Epidermal melanocyte (primary cell): Measurements from ENCODE around the gene ANGEL1.

Source experiments
- DNase-seq: peaks from one replicate; pipeline ENCODE4 v3.0.0; 2011; ENCODE audit warnings: low spot score; ENCODE audit not compliant: insufficient read length

The ANGEL1 gene

DNA sequence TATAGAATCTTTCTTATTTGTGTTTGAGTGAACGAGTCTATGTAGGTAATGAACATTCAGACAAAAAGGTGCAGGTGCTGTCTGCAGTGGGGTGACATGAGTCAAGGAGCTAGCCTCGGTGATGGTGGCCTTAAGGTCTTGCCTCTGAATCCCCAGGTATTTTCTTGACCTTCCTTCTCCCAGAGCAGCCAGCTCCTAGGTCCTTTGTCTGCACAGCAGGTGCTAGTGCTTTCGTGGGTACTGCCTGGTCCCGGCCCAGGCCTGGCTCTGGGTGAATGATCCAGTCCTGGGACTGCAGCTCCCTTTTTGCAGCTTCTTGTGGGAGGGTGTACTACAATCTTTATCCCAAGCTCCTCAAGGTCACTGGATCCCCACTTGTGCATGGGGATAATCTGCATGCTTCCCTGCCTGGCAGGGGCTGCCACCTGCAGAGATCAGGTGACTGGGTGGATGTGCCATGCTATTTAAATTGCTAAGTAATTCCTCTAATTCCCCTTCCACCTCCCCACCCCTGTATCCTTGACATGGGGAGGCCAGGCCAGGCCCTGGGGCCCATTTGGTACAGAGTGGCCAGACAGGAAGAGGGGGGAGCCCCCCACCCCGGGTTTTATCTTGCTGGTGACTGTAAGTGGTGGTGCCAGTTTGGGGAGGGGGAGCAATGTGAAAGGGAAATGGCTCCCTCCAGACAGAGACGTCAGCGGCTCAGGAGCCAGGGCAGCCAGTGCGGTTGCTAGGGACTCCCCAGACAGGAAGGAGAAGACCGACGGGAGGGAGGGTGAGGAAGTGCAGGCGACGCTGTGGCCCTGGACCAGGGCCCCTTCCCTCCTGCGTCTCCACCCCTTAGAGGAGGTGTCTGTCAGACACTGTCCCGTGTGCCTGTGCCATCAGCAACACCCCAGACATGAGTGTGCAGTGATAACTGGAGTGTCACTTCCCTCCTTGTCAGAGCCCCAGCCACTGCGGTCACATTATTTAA lies 44.7 kb downstream of the ANGEL1 start:
- no peak for DNase-seq

DNA sequence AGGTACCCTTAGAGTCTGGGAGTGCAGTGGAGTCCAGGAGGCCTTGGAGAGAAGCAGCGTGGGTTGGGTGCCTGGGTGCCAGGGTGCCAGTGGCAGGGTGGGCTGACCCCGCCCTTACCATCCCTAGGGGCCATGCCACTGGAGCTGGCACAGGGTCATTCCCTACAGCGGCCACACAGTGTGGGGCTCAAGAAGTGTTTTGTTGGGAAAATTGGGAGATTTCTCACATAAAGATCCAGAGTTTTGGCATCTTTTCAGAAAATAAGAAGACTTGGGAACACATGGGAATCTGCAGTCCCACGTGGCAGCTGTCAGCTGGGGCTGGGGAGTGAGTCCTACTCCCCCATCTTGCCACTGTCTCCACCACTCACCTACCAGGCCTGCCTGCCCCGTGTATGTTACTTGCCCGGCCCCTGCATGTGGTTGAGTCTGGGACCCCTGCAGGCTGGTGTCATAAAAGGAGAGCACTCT lies 47.2 kb downstream of the ANGEL1 start:
- DNase-seq: no peak

DNA sequence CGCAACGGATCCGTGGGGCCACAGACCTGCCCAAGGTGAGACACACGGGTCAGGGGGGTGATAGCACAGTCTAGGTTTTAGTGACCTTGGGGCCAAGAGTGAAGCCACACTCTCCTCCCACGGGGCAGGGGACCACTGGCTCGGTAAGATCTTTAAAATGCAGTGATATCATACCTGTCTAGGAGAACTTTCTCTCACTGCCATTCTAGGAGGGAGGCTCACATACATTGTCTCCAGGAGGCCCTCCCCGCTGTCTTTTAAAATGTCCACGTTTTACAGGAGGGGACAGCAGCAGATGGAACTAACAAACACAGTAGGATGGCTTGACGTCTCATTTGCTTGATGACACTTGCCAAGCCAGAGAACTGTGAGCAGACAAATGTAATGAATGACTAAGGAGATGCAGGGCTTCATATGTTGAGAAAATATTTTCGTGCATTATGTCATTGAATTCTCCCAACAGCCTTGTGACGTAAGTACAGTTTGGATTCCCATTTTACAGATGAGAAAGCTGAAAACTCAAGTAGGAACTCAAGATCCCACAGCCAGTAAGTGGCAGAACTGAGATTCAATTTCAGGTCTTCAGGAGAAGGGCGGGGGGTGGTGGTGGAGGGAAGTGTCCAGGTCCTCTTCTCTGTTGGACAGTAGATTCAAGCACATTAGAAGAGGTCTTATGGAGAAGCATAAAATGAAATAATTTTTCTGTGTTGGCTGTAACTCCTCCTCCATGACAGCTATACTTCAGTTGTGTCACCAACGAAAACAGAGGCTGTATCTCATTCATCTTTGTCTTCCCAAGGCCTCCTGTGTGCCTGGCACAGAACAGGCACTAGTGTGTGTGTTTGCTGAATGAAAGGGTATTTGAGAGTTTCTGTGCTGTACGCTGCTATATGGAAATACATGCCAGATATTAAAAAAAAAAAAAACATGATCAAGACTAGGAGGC lies 49.3 kb downstream of the ANGEL1 start:
- no peak for DNase-seq

DNA sequence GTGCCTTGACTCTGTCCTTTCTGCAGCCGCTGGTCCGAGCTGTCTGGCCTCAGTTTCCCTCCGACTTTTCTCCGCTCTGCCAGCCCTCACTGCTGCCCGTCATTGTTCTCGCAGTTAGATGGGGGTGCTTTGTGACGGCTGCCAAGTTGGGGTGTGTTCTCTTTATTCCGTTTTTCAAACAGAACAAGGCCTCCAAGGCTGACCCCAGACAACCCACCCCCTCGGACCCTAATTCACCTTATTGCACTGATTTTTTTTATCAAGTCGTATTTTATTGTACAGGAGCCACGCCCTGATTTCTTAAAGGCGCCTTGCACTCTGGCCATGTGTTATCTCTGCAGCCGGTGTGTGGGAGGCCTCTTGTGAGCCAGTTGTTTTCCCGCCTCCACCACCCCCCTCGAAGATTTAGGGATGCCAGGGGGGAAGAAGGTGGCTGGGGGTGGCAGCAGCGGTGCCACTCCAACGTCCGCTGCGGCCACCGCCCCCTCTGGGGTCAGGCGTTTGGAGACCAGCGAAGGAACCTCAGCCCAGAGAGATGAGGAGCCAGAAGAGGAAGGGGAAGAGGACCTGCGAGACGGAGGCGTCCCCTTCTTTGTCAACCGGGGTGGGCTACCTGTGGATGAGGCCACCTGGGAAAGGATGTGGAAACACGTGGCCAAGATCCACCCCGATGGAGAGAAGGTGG lies 50.1 kb downstream of the ANGEL1 start:
- no peak for DNase-seq

DNA sequence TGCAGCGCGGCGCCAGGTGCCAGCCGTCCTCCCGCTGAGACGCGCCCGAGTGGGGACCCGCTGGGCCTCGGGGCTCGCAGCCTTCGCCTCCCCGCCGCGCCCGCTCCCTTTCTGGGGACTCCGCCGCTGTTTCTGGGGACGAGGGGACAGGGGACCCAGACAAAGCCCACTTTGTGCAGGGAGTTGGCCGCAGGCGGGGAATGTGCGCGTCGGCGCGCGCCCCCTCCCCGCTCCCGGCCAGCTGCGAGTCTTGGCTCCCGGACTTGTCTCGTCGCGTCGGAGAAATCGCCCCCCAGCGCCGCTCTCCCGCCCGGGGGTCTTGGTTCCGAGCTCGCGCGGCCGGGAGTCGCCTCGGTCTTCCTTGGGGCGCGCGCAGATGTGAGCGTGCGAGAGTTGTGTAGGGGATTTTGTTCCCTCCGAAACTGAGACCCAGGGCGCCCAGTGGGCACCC lies 50.7 kb downstream of the ANGEL1 start:
- no peak for DNase-seq

DNA sequence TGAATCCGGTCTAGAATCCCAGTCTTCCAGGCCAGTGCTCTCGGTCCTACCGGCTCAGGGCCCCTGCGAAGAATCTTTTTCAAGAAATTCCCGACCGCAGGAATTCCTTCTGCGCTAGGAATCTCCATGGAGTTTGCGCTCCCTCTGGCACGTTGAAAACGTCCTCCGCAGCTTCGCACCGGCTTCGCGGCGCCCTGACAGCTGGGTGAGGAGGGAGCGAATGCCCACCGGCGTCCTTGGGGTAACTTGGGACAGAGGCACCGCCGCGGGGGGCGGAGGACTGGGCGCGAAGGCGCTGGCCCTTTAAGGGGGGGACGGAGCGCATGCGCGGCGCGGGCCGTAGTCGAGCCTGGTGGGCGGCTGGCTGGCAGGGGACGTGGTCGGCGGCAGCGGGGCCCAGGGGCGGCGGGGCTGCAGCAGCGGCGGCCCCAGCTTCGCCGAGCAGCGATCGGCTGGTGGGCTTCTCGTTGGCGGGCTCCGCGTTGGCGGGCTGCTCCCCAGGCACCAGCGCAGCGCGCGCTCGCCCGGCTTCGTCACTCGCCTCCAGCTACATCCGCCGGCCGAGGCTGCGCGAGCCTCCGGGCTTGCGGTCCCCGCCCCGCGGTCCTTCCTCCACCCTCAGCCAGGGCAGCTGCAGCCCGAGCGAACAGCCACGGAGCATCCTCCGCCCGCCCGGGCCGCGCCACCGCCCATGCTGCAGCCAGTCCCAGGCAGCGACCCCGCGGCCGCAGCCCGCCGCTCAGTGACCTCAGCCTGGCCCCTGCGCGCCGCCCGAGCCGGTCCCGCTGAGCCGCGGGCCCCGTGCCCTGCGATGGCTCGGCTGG lies 51.3 kb downstream of the ANGEL1 start, which contains the start of gene VASH1:
Gene VASH1, plus strand, starts transcription at position 333 of the 824 bp plus-strand sequence. CDS start 1,354 bp downstream, outside the sequence.
- DNase-seq: peak; percentile 91

DNA sequence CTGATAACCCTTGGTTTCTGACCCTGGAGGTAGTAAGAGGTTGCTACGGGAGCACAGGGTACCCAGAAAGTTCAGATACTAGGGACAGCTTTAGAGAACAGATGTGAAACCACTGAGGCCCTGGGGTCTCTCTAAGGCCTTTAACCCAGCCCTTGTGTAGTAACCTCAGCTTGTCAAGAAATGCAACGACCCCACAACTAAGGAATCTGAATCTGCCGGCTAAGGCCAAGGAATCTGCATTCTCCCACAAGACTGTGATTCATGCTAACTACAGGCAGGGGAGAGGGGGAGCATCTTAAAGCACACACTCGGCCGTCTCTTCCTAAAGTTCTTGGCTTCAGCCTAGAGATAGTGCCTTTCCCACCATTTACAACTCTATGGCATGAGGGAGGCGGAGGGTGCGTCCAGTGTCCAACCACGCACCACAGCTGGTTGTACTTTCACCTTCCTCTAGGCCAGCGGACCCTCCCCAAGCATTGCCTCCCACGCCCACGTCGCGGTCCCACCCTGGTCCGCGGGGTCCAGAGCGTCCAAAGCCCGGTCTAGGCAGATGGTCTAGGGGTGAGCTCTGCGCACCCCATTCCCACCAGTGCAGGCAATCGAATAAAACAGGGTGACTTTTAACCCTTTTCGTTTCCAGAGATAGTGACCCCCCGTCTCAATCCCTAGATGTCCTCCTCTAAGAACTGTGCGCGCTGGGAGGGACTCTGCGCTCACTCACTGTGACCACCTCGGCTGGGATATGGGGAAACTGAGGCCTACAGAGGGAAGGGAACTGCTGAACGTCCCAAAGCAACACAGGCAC lies 52.1 kb downstream of the ANGEL1 start:
- no peak for DNase-seq

DNA sequence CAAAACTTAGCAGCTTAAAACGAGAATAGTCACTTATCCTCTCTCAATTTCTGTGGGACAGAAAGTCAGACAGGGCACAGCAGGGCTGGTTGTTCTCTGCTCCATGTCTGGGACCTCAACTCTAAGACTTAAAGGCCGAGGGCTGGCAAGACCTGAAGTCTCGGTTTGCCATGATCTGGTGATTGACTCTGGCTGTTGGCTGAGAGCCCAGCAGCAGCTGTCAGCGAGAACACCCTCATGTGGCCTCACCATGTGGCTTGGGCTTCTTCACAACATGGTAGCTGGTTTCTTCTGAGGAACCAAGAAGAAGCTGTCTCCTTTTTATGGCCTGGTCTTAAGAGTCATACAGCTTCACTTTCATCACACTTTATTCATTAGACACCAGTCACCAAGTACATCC lies 53.1 kb downstream of the ANGEL1 start:
- DNase-seq: no peak

DNA sequence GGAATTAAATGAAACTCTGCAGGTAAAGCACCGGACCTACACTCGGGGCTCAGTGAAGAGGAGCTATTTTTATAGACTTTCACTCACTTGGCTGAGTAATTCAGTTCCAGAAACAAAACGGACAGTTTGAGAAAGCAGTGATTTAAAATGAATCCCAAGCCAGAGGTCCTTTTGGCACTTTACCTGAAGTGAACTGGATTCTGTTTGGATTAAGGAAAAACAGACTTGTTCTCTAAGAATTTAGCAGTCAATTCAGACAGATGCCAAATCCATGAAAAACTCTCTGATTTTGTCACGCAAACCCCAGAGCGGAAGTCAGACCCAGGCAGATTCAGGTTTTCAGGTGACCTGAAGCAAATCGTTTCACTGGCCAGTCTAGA lies 56.3 kb downstream of the ANGEL1 start:
- DNase-seq: no peak

DNA sequence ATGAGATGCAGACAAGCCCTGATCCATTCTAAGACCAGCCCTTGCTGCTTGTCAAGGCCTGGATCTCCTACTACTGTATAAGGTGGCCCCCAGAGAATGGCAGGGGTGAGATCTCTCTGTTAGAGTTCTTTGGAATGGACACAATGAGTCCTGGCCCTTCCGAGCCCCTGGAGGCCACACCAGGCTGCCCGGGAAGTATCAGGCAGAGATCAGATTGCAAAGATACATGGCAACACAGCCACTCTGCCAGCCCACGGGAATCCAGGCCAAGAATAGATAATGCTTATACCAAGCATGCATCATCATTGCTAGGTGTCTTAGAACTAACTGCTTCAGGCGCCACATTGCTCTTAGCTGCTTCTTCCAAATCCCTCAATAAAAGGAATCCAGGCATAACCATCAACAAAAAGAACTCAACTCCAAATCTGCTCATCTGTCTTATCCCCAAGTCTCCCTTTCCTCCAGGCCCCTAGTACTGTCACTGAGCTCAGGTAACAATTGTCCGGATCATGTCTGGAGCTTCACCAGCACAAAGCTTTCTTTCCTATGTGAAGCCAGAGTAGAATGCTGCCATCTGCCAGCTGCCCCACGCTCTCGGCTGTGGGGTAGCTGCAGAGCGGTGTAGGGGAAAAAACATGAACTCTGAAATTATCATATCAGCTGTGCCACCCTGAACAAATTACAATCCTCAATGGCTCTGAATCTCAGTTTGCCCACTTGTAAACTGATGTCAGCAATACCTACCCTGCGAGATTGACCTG lies 56.9 kb downstream of the ANGEL1 start:
- no peak for DNase-seq

DNA sequence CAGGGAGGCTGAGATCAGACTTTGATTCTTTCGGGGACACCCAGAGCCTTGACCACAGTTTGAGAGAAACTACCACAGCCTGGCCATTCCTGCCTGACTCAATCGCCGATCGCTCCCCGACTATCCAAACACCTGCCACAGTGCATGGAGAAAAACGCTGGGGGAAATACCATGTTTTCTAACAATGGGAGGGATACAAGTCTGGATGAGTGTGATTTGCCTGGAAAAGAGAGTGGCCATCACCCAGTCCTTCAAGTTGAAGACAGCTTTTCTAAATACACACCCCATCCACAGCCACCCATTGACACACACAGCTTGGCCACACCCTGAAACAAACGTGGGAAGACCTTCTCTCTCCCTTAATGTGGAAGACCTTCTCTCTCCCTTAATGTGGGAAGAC lies 58.1 kb downstream of the ANGEL1 start:
- no peak for DNase-seq

DNA sequence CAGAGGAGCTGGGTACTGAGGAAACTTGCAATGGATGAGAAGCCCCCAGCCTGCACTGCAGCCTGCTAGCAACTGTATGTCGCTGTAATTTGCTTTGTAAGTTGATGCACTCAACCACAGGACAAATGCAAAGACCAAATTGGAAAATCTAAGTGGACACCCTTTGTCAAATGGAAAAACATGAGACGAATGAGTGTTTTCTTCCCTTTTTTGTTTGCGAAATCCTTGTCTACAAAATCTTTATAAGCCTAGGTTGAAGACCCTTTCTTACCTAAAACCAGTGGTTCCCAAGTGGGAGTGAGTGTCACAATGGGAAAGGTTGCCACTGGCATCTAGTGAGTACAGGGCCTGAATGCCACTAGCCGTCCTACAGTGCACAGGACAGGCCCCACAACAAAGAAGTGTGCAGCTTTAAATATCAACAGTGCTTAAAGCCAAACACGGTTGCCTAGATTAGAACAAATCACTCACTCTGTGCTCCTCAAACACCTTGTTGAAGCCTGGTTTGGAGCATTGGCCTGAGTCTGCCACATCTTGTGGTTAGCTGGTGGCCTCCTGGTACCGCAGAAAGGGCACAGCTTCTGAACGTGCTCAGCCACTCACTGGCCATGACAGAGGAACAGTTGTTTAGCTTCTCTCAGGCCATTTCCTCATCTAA lies 59.0 kb downstream of the ANGEL1 start:
- DNase-seq: no peak

DNA sequence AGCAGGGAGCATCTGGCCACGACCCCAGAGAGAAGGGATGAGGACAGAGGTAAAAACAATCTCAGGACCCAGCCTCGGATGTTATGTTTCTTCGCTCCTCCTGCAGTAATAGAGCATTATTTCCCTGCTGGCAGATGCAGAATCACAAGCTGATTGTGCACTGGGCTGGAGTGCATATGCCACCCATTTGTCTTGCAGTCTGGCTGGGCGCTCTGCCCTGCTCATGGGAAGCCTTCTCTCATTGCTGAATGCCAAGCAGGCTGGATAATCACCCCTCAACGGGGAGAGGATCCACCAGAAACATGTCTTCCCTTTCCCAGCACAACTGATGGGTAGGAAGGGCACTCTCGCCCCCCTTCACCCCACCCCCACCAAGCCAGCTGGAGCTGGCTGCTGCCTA lies 59.9 kb downstream of the ANGEL1 start:
- DNase-seq: no peak

DNA sequence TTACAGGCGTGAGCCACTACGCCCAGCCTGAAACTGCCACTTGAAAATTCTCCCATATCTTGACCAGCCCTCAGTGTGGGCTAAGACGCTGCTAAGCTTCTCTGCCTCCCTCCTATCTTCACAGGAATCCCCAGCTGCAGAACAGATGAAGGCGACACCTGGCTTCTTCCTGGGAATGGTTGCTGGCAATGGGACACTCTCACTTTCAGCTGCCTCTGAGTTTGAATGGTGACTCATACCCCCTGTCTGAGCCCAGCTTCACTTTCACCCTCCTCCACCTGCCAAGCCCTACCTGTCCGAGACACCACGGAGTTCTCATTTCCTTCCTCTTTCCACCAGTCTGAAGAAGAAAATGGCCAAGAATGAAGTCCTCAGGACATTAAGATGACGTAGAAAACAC lies 69.7 kb downstream of the ANGEL1 start:
- DNase-seq: no peak

DNA sequence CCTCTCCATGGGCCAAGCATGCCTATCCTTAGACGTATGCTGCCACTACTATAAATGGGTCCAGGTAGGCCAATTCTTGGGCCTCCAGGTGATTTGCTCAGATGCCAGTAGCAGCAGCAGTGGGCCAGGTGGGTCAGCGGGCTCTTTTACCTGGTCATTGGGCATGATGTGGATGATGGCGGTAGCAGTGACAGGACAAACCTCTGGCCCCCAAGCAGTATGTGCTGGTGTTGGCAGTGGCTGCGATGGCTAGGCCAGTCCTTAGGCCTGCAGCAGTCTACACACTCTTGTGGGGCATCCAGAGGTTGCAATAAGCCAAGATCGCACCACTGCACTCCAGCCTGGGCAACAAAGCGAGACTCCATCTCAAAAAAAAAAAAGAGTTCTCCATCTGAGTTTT lies 70.5 kb downstream of the ANGEL1 start:
- no peak for DNase-seq

DNA sequence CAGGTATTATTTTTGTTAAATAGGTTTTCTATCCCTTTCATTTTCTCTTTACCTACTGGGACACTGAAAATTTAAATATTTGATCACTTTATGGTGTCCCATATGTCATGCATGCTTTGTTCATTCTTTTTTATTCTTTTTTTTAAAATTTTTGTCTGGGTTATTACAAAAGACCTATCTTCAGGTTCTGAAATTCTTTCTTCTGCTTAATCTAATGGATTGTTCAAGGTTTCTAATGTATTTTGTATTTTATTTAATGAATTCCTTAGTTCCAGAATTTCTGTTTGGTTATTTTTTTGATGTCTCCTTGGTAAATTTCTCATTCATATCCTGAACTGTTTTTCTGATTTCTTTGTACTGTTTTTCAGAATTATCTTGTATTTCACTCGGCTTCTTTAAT lies 71.6 kb downstream of the ANGEL1 start:
- no peak for DNase-seq
